Activated effector memory CD4-positive, alpha-beta T cell treated with anti-CD3 and anti-CD28 coated beads, Interleukin-2, amount 50 U/mL, for 16 hours (primary cell): Measurements from ENCODE around the gene AUNIP.
"Not testable (repeated sequence)": the region's sequence is repeated elsewhere in the genome, so short reads cannot be mapped to it uniquely, and the experiment has no call there.

Experiments
- DNase-seq: peaks from one replicate; pipeline ENCODE4 v3.0.0-alpha.2; 2020

AUNIP gene

GRCh38 chr1:25863486-25864262, 4.4 kb upstream of the AUNIP start:
- DNase-seq, result no peak

- no peak for DNase-seq
Measured at GRCh38 chr1:25862785-25863485, 3.7 kb upstream of the AUNIP start.

GRCh38 chr1:25861316-25862286, 2.3 kb upstream of the AUNIP start:
- DNase-seq, result no peak

- DNase-seq, result no peak
Measured at GRCh38 chr1:25858494-25858893, 763 bp downstream of the AUNIP start.

GRCh38 chr1:25856856-25857255, 2.4 kb downstream of the AUNIP start:
- DNase-seq, result no peak

- no peak for DNase-seq
Measured at GRCh38 chr1:25854554-25854953, 4.7 kb downstream of the AUNIP start.

- no peak for DNase-seq
Measured at GRCh38 chr1:25848531-25848930, 10.7 kb downstream of the AUNIP start.

- no peak for DNase-seq
Measured at GRCh38 chr1:25847929-25848328, 11.3 kb downstream of the AUNIP start.

GRCh38 chr1:25845664-25846063, 13.6 kb downstream of the AUNIP start:
- no peak for DNase-seq

- DNase-seq, result no peak
Measured at GRCh38 chr1:25844536-25845337, 14.5 kb downstream of the AUNIP start.

- DNase-seq, result no peak
Measured at GRCh38 chr1:25843483-25843882, 15.8 kb downstream of the AUNIP start.

- not testable (repeated sequence) for DNase-seq
Measured at GRCh38 chr1:25839808-25840207, 19.4 kb downstream of the AUNIP start.

- no peak for DNase-seq
Measured at GRCh38 chr1:25837262-25837875, 21.9 kb downstream of the AUNIP start.

- no peak for DNase-seq
Measured at GRCh38 chr1:25836695-25837094, 22.6 kb downstream of the AUNIP start.

GRCh38 chr1:25834894-25835293, 24.4 kb downstream of the AUNIP start:
- DNase-seq, result no peak

- no peak for DNase-seq
Measured at GRCh38 chr1:25833158-25833557, 26.1 kb downstream of the AUNIP start.

GRCh38 chr1:25832336-25833037, 26.8 kb downstream of the AUNIP start:
- no peak for DNase-seq

- DNase-seq, result no peak
Measured at GRCh38 chr1:25831569-25832196, 27.6 kb downstream of the AUNIP start.

- no peak for DNase-seq
Measured at GRCh38 chr1:25829046-25829445, 30.2 kb downstream of the AUNIP start.

- no peak for DNase-seq
Measured at GRCh38 chr1:25828491-25828890, 30.8 kb downstream of the AUNIP start.

- no peak for DNase-seq
Measured at GRCh38 chr1:25826571-25826970, 32.7 kb downstream of the AUNIP start.
